Upper lobe of left lung (tissue), 6 donors: ENCODE measurements around the gene TMF1. TPM values are rescaled to one million over a fixed set of nuclear protein-coding genes. Genes with fewer than 3 reads are reported as not detected.

Experiments
- ATAC-seq, 2 donors: fragments of 200-7000 bp; cut with Tn5 transposase; one replicate each; pipeline ENCODE4 v1.9.1; 2022; ENCODE audit warnings: mild to moderate bottlenecking in 2 of 2, moderate library complexity in 2 of 2; ENCODE audit not compliant: low FRiP score in 2 of 2
- DNase-seq, 2 donors: peaks; one replicate each; pipeline ENCODE4 v3.0.0-alpha.2; 2019 to 2020
- H3K27ac ChIP-seq, 4 donors: fragments of 200-600 bp; sonication (generic); one replicate each; pipeline ENCODE4 v1.5.1; 2016 to 2019
- H3K27me3 ChIP-seq, 4 donors: fragments of 200-600 bp; sonication (generic); one replicate each; pipeline ENCODE4 v1.5.1; 2017 to 2019
- H3K36me3 ChIP-seq, 4 donors: fragments of 200-600 bp; sonication (generic); one replicate each; pipeline ENCODE4 v1.5.1; 2016 to 2019
- H3K4me1 ChIP-seq, 4 donors: fragments of 200-600 bp; sonication (generic); one replicate each; pipeline ENCODE4 v1.5.1; 2018 to 2019
- H3K4me3 ChIP-seq, 4 donors: fragments of 200-600 bp; sonication (generic); one replicate each; pipeline ENCODE4 v1.5.1; 2017 to 2019; ENCODE audit warnings: mild to moderate bottlenecking in 2 of 4, moderate library complexity in 1 of 4
- H3K9me3 ChIP-seq, 4 donors: fragments of 200-600 bp; sonication (generic); one replicate each; pipeline ENCODE4 v1.5.1; 2018 to 2019
- EP300 ChIP-seq, 4 donors: sonication (generic); formaldehyde crosslinking; IDR thresholded peaks; one replicate each; pipeline ENCODE4 v1.5.1; 2017; ENCODE audit warnings: antibody characterized with exemption in 4 of 4, control low read depth in 2 of 4
- POLR2A ChIP-seq, 4 donors: fragments of 450-650 bp; IDR thresholded peaks; one replicate each; pipeline ENCODE4 v1.5.1; 2016 to 2017; ENCODE audit warnings: antibody characterized with exemption in 4 of 4, mild to moderate bottlenecking in 2 of 4
- POLR2AphosphoS5 ChIP-seq, 2 donors: sonication (generic); formaldehyde crosslinking; IDR thresholded peaks; one replicate each; pipeline ENCODE4 v1.5.1; 2017; ENCODE audit warnings: antibody characterized with exemption in 2 of 2
- WGBS, 2 donors: methylation state at CpG; one replicate each; pipeline ENCODE4 v1.1.5; 2017 to 2018; 5-methylcytosine and 5-hydroxymethylcytosine counted together
- total RNA-seq, 6 donors: library from RNA; depleted of rRNA in 4 of 6; stranded (reverse); fragments of >200 nt in 4 of 6; gene quantifications; one replicate each; pipeline versions ENCODE4 v1.1.0 to v1.2.1, GENCODE V29; 2016 to 2021
- TF ChIP-seq, protein P1 (sequence below), 6 experiments: fragments of 450-650 bp in 4 of 6; fragments of 200-600 bp in 2 of 6; sonication (generic) in 2 of 6; IDR thresholded peaks; one replicate each; pipeline ENCODE4 v1.5.1; 2016 to 2019; ENCODE audit warnings: antibody characterized with exemption in 6 of 6
- donor health status: DM: no; HTN: no; CAD: no; lungs with moderate emphysema.
- donor health status: DM: no; HTN: yes; CAD: no; lungs with severe emphysema.

TMF1 gene
- total RNA-seq, 6 donors from 2014 or later, result 30.2 to 212 (median 53.0) TPM

DNA sequence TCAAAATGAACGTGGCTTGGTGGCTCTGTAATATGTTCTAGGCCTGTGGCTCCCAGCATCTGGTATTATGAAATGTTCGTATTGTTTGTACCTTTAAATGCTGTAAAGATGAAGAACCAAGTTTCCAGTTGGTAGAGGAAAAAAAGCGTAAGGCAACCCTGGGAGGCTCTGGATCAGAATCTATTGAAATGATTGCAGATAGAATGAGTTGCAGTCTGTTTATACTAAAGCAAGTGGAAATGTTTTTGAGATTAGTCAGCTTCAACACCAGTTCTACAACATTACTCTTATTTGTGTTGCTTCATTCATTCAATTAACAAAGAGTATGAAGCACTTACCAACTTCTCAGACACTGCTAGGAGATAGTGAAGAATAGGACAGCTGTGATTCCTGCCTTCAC is 37.9 kb upstream of the TMF1 start:
- H3K27ac ChIP-seq, result peak overlapping the region in 3 of 4 donors; percentile 80 to 96 (median 93)
- H3K4me3 ChIP-seq, result no peak overlapping the region
- H3K4me1 ChIP-seq, result peaks cover 82 to 91% (median 86%) of the 10 kb centered on the region in 4 donors
- ATAC-seq (no peak), DNase-seq (no peak)
- WGBS, 2 donors, result 45% methylated on average over 3 of the region's 3 CpGs
- H3K27me3 ChIP-seq, result no peaks in the 10 kb centered on the region
- H3K36me3 ChIP-seq, result peaks cover 0 to 3% (median 0%) of the 10 kb centered on the region in 4 donors
- H3K9me3 ChIP-seq, result no peaks in the 10 kb centered on the region
- TF ChIP-seq, protein P1, sequence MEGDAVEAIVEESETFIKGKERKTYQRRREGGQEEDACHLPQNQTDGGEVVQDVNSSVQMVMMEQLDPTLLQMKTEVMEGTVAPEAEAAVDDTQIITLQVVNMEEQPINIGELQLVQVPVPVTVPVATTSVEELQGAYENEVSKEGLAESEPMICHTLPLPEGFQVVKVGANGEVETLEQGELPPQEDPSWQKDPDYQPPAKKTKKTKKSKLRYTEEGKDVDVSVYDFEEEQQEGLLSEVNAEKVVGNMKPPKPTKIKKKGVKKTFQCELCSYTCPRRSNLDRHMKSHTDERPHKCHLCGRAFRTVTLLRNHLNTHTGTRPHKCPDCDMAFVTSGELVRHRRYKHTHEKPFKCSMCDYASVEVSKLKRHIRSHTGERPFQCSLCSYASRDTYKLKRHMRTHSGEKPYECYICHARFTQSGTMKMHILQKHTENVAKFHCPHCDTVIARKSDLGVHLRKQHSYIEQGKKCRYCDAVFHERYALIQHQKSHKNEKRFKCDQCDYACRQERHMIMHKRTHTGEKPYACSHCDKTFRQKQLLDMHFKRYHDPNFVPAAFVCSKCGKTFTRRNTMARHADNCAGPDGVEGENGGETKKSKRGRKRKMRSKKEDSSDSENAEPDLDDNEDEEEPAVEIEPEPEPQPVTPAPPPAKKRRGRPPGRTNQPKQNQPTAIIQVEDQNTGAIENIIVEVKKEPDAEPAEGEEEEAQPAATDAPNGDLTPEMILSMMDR (IDR thresholded peaks at IDR 0.05), result no peak
- TF ChIP-seq POLR2AphosphoS5 (IDR thresholded peaks at IDR 0.05) (no peak), EP300 (IDR thresholded peaks at IDR 0.05) (no peak), POLR2A (IDR thresholded peaks at IDR 0.05) (no peak)

DNA sequence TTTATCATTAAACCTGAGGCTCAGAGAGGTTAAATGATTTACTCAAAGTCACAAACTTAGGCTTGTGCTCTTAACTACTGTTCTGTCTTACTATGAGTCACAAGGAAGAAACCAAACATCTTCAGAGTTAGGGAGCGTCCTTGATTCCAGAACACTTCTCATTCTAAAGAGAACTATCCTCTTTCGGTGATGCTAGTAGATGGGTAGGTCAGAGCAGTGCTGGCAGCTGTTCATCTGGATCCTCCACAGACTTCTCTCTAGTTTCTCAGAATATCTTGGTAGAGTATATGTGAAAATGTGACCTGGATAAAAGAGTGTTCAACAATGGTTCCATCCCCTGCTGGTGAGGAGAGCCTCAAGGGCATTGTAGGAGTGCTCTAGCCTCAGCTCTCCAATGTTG is 35.9 kb upstream of the TMF1 start:
- peaks cover 76 to 87% (median 81%) of the 10 kb centered on the region in 4 donors for H3K4me1 ChIP-seq
- H3K27ac ChIP-seq, result peak overlapping the region; percentile 7 to 96 (median 93)
- WGBS, 2 donors, result 33 to 47% methylated on average over 2 of the region's 2 CpGs
- H3K9me3 ChIP-seq, result no peaks in the 10 kb centered on the region
- peak overlapping the region in 1 of 4 donors; percentile 90 for H3K4me3 ChIP-seq
- H3K27me3 ChIP-seq, result no peaks in the 10 kb centered on the region
- DNase-seq, result no peak
- no peaks in the 10 kb centered on the region for H3K36me3 ChIP-seq
- ATAC-seq, result no peak
- TF ChIP-seq EP300 (IDR thresholded peaks at IDR 0.05), result no peak
- no peak for TF ChIP-seq POLR2AphosphoS5 (IDR thresholded peaks at IDR 0.05)
- TF ChIP-seq POLR2A (IDR thresholded peaks at IDR 0.05), result no peak
- TF ChIP-seq, protein P1 (IDR thresholded peaks at IDR 0.05), result no peak

DNA sequence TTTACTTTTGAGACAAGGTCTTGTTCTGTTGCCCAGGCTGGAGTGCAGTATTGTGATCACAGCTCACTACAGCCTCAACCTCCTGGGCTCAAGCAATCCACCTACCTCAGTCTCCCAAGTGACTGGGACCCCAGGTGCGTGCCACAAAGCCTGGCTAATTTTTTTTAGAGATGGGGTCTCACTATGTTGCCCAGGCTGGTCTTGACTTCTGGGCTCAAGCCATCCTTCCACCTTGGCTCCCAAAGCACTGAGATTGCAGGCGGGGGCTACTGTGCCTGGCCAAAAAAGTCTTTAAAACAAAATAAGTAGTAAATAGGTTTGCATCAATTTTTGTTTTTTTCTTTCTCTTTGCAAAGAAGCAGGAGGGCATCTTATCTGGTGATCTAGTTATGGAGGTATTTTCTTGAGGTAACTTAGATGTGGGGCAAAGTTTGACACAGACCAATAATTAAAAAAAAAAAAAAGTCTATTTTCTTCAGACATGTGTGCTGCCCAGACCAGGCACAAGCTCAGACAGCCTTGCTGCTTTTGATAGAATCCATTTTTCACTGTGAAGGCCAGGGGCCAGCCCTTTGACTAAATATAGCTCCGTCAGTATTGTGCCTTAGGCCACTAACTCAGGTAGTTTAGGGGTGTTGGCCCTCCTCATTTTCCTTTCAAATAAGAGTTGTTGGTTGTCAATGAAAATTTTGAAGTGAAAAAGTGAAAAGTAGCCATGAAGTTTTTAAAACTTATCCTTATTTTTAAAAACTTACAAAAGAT is 35.1 kb upstream of the TMF1 start:
- Histone ChIP-seq H3K4me1 (peaks cover 77 to 87% (median 81%) of the 10 kb centered on the region in 4 donors), H3K27me3 (no peaks in the 10 kb centered on the region), H3K4me3 (peak overlapping the region in 3 of 4 donors; percentile 85 to 91 (median 90)), H3K27ac (peak overlapping the region; percentile 93 to 96 (median 94)), H3K9me3 (no peaks in the 10 kb centered on the region), H3K36me3 (no peaks in the 10 kb centered on the region)
- no peak for TF ChIP-seq POLR2AphosphoS5 (IDR thresholded peaks at IDR 0.05)
- no peak for TF ChIP-seq EP300 (IDR thresholded peaks at IDR 0.05)
- TF ChIP-seq, protein P1 (IDR thresholded peaks at IDR 0.05), result no peak
- no peak for TF ChIP-seq POLR2A (IDR thresholded peaks at IDR 0.05)
- 81 to 87% methylated on average over 3 of the region's 3 CpGs for WGBS, 2 donors
- ATAC-seq, result no peak
- no peak for DNase-seq

DNA sequence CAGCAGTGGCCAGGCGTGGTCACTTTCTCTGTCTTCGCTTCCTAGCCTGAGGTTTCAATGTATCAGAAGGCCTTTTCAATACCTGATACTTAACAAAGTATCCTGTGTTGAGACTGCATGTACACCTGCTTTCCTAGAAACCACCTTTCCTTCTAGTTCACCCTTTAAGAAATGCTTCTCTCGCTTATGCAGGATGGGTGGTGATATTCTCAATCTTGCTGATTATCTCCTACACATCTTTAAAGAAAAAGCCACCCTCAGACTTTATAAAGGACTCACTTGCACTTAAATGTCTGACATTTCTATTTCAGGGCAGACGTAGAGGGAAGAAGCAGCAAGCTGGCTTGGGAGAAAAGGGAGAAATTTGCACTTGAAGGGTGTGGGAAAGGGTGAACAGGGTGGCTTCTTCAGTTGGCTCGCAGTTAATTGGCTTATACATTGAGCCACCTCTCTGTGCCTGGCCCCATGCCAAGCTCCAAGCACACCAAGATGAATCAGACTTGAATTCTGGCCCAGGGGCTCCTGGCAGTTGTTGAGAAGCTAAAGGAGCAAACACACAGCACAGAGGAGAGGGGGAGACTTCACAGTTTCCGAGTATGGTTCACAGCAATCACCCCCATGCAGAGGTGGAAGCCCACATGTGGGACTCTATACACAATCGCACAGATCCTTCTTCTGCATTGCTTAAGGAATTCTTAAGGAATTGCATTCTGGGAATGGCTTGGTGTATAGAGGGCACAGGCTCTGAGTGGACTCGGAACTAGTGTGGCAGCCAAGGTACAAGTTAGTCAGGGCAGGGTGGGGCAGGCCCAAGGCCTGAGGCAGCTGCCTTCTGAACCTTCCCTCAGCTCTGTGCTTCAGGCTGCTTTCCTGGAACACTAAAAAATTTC is 33.9 kb upstream of the TMF1 start:
- no peaks in the 10 kb centered on the region for H3K36me3 ChIP-seq
- H3K4me1 ChIP-seq, result peaks cover 71 to 82% (median 75%) of the 10 kb centered on the region in 4 donors
- TF ChIP-seq, protein P1 (IDR thresholded peaks at IDR 0.05), result no peak
- peak; percentile 40 to 54 for TF ChIP-seq POLR2AphosphoS5 (IDR thresholded peaks at IDR 0.05)
- peak in 2 of 4 donors; percentile 29 to 53 for TF ChIP-seq POLR2A (IDR thresholded peaks at IDR 0.05)
- peak in 1 of 4 donors; percentile 2 for TF ChIP-seq EP300 (IDR thresholded peaks at IDR 0.05)
- DNase-seq (peak in 1 of 2 donors; percentile 94), ATAC-seq (peak; percentile 70 to 86)
- H3K9me3 ChIP-seq, result no peaks in the 10 kb centered on the region
- peak overlapping the region; percentile 93 to 96 (median 94) for H3K27ac ChIP-seq
- WGBS, 2 donors, result 1% methylated on average over 8 of the region's 8 CpGs
- H3K4me3 ChIP-seq, result peak overlapping the region; percentile 56 to 91 (median 88)
- H3K27me3 ChIP-seq, result no peaks in the 10 kb centered on the region
